A673 (cell line): Measurements from ENCODE around the gene LTB4R. TPM values are rescaled to one million over a fixed set of nuclear protein-coding genes. Genes with fewer than 3 reads are reported as not detected.

Experiments
- BruUV-seq: library from RNA; stranded (reverse); fragments of 400-500 nt; replicated peaks from 2 replicates; lab custom pipeline; 2021; lab: Mats Ljungman, UMichigan
- CTCF ChIA-PET: fragments of 300-600 bp; sonication (Branson Sonifier 250); formaldehyde crosslinking; loops from one replicate; lab custom pipeline; 2022; ENCODE audit warnings: antibody characterized with exemption; lab: Charles Lee
- POLR2A ChIA-PET: fragments of 300-600 bp; sonication (Branson Sonifier 250); formaldehyde crosslinking; loops from one replicate; lab custom pipeline; 2022; ENCODE audit warnings: antibody characterized with exemption; ENCODE audit not compliant: low non-redundant PET; lab: Charles Lee
- DNase-seq: peaks from one replicate; pipeline ENCODE4 v3.0.0-alpha.2; 2015; ENCODE audit warnings: low spot score
- H3K27ac ChIP-seq: fragments of 200-600 bp; sonication (generic); 2 replicates; pipeline ENCODE4 v1.5.1; 2016; ENCODE audit warnings: mixed run types, low read depth, mild to moderate bottlenecking, mixed read lengths, antibody characterized with exemption, low read length; ENCODE audit not compliant: poor library complexity, severe bottlenecking
- H3K27me3 ChIP-seq: fragments of 200-600 bp; sonication (generic); replicated peaks from 2 replicates; pipeline ENCODE4 v1.6.1; 2017; ENCODE audit warnings: mixed run types, low read depth, mild to moderate bottlenecking, mixed read lengths, antibody characterized with exemption, low read length; ENCODE audit not compliant: insufficient read depth, poor library complexity
- H3K36me3 ChIP-seq: fragments of 200-600 bp; sonication (generic); 2 replicates; pipeline ENCODE4 v1.6.1; 2016; ENCODE audit warnings: mixed run types, mild to moderate bottlenecking, mixed read lengths, antibody characterized with exemption, low read length; ENCODE audit not compliant: insufficient read depth, poor library complexity, severe bottlenecking
- H3K4me1 ChIP-seq: fragments of 200-600 bp; sonication (generic); 2 replicates; pipeline ENCODE4 v1.6.1; 2017; ENCODE audit warnings: mixed run types, mild to moderate bottlenecking, mixed read lengths, antibody characterized with exemption, low read length; ENCODE audit not compliant: insufficient read depth, poor library complexity, severe bottlenecking
- H3K4me3 ChIP-seq: fragments of 200-600 bp; sonication (generic); 2 replicates; pipeline ENCODE4 v1.5.1; 2016; ENCODE audit warnings: low read depth, mixed run types, mild to moderate bottlenecking, mixed read lengths, low read length; ENCODE audit not compliant: poor library complexity, severe bottlenecking
- H3K9me3 ChIP-seq: fragments of 200-600 bp; sonication (generic); 2 replicates; pipeline ENCODE4 v1.6.1; 2016; ENCODE audit warnings: mixed run types, low read depth, mild to moderate bottlenecking, mixed read lengths, antibody characterized with exemption, low read length; ENCODE audit not compliant: poor library complexity, severe bottlenecking
- EZH2 ChIP-seq: fragments of 200-600 bp; sonication (generic); IDR thresholded peaks from 2 replicates; pipeline ENCODE4 v1.6.1; 2017; ENCODE audit warnings: borderline replicate concordance, low read depth, mild to moderate bottlenecking, mixed read lengths, antibody characterized with exemption, low read length; ENCODE audit not compliant: poor library complexity, severe bottlenecking
- intact Hi-C: fragments of 100-400 bp; cut with micrococcal nuclease; formaldehyde crosslinking; loops from one replicate; pipeline ENCODE4 v1.10.0; 2022; ENCODE audit not compliant: unreplicated experiment
- total RNA-seq: library from RNA; stranded (reverse); gene quantifications from 2 replicates; pipeline ENCODE4 v1.2.3, GENCODE V29; 2021
- TF ChIP-seq, protein P1 (sequence below): fragments of 300-800, 200-600 bp; sonication (generic); conservative IDR thresholded peaks from 2 replicates; pipeline ENCODE4 v1.5.1; 2017; ENCODE audit warnings: low read depth, mild to moderate bottlenecking, antibody characterized with exemption, low read length, moderate library complexity, mixed read lengths

The LTB4R gene
- total RNA-seq, 1 experiment from 2014 or later = 6.6 TPM

DNA sequence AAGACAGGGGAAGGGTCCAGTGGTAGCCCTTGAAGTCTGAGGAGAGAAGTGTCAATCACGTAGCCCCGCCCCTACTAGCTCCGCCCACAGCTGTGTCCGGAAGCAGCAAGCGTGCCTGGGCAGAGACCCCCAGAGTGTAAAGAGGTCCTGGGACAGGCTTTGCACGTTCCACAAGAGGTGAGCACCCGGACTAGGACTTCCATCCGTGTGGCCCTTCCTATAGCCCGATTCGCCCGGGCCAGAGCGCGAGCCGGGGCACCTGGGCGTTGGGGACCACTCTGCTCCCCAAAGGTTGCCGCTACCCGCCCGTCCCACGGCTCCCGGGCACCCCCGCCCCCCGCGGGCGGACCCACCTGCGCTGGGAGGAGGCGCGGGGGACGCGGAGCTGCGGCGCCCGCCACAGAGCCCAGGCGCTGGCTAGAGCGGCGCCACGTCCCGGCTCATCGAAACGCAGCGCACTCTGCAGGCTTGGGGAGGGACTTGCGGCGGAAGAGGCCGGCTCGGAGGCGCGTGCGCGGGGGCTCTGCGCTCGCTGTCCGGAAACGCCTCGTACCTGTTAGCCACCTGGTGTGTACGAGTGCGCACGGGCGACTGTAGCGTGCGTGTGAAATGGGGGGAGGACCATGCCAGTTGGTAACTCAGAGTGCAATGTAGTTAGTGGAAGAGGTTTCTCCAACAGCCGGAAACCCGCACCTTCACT is 40.0 kb upstream of the LTB4R start, which contains the start of gene RABGGTA:
RABGGTA (minus strand) TSS at position 464 of the 700 bp plus-strand sequence. CDS start 482 bp downstream, outside the sequence.
- no TSS peak for BruUV-seq

DNA sequence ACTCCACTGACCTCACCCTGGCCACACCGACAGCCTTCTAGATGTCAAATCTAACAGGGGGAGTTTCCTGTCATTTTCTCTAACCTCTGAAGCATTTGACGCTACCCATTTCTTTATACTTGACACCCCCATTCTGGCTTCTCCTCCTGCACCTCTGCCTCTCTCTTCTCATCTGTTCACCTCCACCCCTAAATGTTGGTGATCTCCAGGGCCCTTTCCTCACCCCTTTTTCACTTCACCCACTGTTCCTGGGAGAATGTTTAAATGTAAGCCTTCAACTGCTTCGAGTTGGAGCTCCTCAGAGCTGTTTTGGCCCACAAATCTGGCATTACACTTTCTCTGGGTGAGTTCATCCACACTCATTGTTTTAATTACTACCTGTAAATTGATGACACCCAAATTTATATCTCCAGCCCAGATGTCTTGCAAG is 39.5 kb upstream of the LTB4R start:
- CTCF ChIA-PET = interaction anchor here (0.5 to 1.5 kb wide), 4 partner anchors 27 to 178 kb away, joined by 3 to 6 read pairs (median 4); partner anchors contain the start of genes CIDEB and TINF2
- no peaks in the 10 kb centered on the region for H3K27me3 ChIP-seq
- no TSS peak for BruUV-seq
- no peaks in the 10 kb centered on the region for H3K9me3 ChIP-seq
- POLR2A ChIA-PET = interaction anchor here (0.5 to 0.9 kb wide), 3 partner anchors 132 to 158 kb away, joined by 3 read pairs; partner anchors contain the start of genes DCAF11, KHNYN and NRL
- DNase-seq = no peak
- peak overlapping the region; percentile 98 for H3K27ac ChIP-seq
- H3K4me3 ChIP-seq = peak overlapping the region; percentile 84
- intact Hi-C loops = loop anchor here (2.0 kb wide), 1 partner anchor 29 kb away; the partner anchor contains the start of gene TINF2
- H3K4me1 ChIP-seq = peaks cover 4% of the 10 kb centered on the region
- no peaks in the 10 kb centered on the region for H3K36me3 ChIP-seq
- TF ChIP-seq, protein P1, sequence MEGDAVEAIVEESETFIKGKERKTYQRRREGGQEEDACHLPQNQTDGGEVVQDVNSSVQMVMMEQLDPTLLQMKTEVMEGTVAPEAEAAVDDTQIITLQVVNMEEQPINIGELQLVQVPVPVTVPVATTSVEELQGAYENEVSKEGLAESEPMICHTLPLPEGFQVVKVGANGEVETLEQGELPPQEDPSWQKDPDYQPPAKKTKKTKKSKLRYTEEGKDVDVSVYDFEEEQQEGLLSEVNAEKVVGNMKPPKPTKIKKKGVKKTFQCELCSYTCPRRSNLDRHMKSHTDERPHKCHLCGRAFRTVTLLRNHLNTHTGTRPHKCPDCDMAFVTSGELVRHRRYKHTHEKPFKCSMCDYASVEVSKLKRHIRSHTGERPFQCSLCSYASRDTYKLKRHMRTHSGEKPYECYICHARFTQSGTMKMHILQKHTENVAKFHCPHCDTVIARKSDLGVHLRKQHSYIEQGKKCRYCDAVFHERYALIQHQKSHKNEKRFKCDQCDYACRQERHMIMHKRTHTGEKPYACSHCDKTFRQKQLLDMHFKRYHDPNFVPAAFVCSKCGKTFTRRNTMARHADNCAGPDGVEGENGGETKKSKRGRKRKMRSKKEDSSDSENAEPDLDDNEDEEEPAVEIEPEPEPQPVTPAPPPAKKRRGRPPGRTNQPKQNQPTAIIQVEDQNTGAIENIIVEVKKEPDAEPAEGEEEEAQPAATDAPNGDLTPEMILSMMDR = no peak
- TF ChIP-seq EZH2 = no peak

More for the DNA sequence above, 40.0 kb upstream of the LTB4R start, which contains the start of gene RABGGTA:
- Histone ChIP-seq H3K4me3 (peak within 1 kb of the TSS; percentile 84), H3K27me3 (no peaks in the 10 kb centered on the region), H3K27ac (peak within 1 kb of the TSS; percentile 98), H3K4me1 (peaks cover 4% of the 10 kb centered on the region), H3K9me3 (no peaks in the 10 kb centered on the region), H3K36me3 (no peaks in the 10 kb centered on the region)
- no peak for TF ChIP-seq EZH2
- TF ChIP-seq, protein P1 = peak; percentile 77
- intact Hi-C loops = loop anchor here (2.0 kb wide), 1 partner anchor 28 kb away; the partner anchor contains the start of gene TINF2
- ChIA-PET POLR2A (interaction anchor here (0.5 to 0.9 kb wide), 4 partner anchors 9 to 159 kb away, joined by 3 to 5 read pairs (median 3); partner anchors contain the start of genes DCAF11, KHNYN and NRL), CTCF (interaction anchor here (0.5 to 1.5 kb wide), 6 partner anchors 8 to 178 kb away, joined by 3 to 6 read pairs (median 4); partner anchors contain the start of genes CIDEB and TINF2)
- peak; percentile 94 for DNase-seq

DNA sequence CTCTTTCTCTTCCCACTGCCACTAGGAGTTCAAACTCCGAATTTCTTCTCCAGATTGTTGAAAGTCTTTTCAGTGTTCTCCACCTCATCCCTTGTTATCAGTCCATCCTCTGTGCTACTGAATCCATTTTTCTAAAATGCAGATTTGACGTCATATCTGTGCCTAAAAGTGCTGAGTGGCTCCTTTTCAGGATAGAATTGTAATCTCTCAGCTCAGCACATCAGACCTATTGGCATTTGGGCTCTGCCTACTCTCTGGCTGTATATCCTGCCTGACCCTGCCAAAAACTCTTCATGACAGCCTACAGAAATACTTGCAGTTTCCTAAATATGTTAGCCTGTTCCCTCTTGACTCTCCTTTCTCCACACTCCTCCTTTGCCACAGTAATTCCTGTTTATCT is 38.8 kb upstream of the LTB4R start:
- H3K36me3 ChIP-seq = no peaks in the 10 kb centered on the region
- no peaks in the 10 kb centered on the region for H3K27me3 ChIP-seq
- no peak overlapping the region for H3K4me3 ChIP-seq
- no peak for DNase-seq
- ChIA-PET CTCF (no interaction called here), POLR2A (no interaction called here)
- TSS peak; percentile 48 for BruUV-seq
- peaks cover 4% of the 10 kb centered on the region for H3K4me1 ChIP-seq
- TF ChIP-seq, protein P1 = no peak
- TF ChIP-seq EZH2 = no peak
- no peaks in the 10 kb centered on the region for H3K9me3 ChIP-seq
- intact Hi-C loops = no loop called here
- no peak overlapping the region for H3K27ac ChIP-seq
